Gastroesophageal sphincter (tissue), 3 donors: ENCODE data around the gene RERE.

Source experiments
- EP300 ChIP-seq: sonication (generic); formaldehyde crosslinking; IDR thresholded peaks from one replicate; pipeline ENCODE4 v1.6.1; 2017; ENCODE audit warnings: antibody characterized with exemption, mild to moderate bottlenecking
- POLR2A ChIP-seq, 2 donors: fragments of 450-650 bp; IDR thresholded peaks; one replicate each; pipeline ENCODE4 v1.6.1; 2017; ENCODE audit warnings: antibody characterized with exemption in 2 of 2, mild to moderate bottlenecking in 2 of 2, moderate library complexity in 1 of 2
- POLR2AphosphoS5 ChIP-seq: sonication (generic); formaldehyde crosslinking; IDR thresholded peaks from one replicate; pipeline ENCODE4 v1.6.1; 2017; ENCODE audit warnings: antibody characterized with exemption
- TF ChIP-seq, protein P1 (sequence below), 4 experiments: fragments of 200-600 bp in 2 of 4; fragments of 450-650 bp in 2 of 4; sonication (generic) in 1 of 4; IDR thresholded peaks; one replicate each; pipeline ENCODE4 v1.5.1; 2017 to 2019; ENCODE audit warnings: antibody characterized with exemption in 4 of 4, mild to moderate bottlenecking in 2 of 4, moderate library complexity in 2 of 4

DNA sequence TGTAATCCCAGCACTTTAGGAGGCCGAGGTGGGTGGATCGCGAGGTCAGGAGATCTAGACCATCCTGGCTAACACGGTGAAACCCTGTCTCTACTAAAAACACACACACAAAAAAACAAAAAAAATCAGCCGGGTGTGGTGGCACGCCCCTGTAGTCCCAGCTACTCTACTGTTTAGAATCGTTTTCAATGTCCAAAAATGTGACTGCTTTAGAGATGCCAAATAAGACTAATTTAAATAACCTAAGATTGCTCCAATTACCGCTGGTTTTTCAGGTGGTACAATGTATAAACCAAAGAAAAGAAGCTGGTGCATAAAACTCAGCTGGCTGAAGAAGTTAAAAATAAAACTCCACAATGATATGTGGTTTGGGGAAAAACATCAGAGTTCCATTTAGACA lies 132.0 kb downstream of the RERE start:
- TF ChIP-seq, protein P1, sequence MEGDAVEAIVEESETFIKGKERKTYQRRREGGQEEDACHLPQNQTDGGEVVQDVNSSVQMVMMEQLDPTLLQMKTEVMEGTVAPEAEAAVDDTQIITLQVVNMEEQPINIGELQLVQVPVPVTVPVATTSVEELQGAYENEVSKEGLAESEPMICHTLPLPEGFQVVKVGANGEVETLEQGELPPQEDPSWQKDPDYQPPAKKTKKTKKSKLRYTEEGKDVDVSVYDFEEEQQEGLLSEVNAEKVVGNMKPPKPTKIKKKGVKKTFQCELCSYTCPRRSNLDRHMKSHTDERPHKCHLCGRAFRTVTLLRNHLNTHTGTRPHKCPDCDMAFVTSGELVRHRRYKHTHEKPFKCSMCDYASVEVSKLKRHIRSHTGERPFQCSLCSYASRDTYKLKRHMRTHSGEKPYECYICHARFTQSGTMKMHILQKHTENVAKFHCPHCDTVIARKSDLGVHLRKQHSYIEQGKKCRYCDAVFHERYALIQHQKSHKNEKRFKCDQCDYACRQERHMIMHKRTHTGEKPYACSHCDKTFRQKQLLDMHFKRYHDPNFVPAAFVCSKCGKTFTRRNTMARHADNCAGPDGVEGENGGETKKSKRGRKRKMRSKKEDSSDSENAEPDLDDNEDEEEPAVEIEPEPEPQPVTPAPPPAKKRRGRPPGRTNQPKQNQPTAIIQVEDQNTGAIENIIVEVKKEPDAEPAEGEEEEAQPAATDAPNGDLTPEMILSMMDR (IDR thresholded peaks at IDR 0.05) = no peak
- TF ChIP-seq POLR2AphosphoS5 (no peak), POLR2A (IDR thresholded peaks at IDR 0.05) (no peak), EP300 (no peak)
